ENCODE data around the gene DLAT.

The DLAT gene

DNA sequence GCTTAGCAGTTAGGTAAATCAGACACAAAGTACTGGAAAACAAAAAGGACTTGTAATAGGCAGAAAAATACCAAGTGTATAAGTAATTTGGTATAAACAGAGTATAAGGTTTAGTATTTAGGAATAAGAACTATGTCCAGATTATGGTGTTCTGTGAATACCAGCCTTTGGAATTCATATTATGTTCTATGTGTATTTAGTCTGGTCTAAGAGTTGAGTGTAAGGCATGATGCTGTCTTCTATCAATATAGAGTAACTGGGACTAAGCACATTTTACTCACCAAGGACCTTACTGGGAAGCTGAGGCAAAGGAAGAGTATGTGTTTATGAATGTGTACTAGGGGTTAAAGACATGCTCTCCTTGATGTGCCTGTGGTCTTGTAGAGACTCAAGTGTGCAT is 71.0 kb downstream of the DLAT start:
- no peak for DNase-seq (ENCODE audit: low read depth)
- no peak overlapping the region for H3K4me3 ChIP-seq (ENCODE audit: low read depth, low read length)

DNA sequence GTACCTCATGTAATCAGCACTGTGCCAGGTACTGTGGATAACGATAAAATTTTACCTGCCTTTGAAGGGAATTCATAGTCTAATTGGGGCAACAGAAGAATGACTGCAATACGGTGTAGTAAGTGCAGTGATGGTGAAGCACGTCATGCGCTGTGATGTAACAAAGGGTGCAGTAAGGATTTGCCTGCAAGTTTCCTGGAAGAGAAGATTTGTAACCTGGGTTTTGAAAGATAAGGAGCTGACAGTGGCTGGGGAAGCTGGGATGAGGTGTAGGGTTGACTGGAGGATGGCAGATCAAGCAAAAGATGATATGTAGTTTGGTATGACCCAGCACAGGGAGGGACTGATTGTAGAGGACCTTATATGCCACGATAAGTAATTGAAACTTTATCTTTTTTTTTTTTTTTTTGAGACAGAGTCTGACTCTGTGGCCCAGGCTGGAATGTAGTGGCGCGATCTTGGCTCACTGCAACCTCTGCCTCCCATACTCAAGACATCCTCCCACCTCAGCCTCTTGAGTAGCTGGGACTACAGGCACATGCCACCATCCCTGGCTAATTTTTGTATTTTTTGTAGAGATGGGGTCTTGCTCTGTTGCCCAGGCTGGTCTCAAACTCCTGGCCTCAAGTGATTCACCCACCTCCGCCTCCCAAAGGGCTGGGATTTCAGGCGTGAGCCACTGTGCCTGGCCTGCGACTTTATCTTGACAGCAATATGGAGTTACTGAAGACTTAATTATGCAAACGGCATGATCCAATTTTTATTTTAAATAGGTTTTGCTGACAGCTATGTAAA is 72.7 kb downstream of the DLAT start:
- TF ChIP-seq, protein P1, sequence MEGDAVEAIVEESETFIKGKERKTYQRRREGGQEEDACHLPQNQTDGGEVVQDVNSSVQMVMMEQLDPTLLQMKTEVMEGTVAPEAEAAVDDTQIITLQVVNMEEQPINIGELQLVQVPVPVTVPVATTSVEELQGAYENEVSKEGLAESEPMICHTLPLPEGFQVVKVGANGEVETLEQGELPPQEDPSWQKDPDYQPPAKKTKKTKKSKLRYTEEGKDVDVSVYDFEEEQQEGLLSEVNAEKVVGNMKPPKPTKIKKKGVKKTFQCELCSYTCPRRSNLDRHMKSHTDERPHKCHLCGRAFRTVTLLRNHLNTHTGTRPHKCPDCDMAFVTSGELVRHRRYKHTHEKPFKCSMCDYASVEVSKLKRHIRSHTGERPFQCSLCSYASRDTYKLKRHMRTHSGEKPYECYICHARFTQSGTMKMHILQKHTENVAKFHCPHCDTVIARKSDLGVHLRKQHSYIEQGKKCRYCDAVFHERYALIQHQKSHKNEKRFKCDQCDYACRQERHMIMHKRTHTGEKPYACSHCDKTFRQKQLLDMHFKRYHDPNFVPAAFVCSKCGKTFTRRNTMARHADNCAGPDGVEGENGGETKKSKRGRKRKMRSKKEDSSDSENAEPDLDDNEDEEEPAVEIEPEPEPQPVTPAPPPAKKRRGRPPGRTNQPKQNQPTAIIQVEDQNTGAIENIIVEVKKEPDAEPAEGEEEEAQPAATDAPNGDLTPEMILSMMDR (IDR thresholded peaks at IDR 0.05; ENCODE audit: insufficient read depth, low read depth, low read length, missing control alignments) = no peak
- H3K4me3 ChIP-seq (ENCODE audit: low read depth, low read length) = no peak overlapping the region

More for the DNA sequence above, 71.0 kb downstream of the DLAT start:
- TF ChIP-seq, protein P1 (IDR thresholded peaks at IDR 0.05; ENCODE audit: insufficient read depth, low read depth, low read length, missing control alignments) = no peak

DNA sequence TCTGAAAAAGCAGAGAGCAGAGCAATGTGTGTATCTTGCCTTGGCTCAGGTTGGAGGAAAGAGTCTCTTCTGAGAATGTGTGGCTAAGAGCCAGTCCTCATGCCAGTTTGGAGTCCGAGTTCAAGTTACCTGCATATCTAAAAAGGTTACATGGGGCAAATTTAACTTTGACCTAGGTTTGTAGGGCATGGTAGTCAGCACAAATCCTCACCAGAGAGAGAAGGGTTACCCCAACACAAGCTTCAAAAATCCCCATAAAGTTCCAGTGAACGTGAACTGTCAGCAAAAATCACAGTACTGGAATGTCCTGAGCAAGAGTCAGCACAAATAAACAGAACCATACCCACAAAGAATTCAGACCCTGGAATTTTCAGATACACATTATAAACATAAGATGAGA is 75.3 kb downstream of the DLAT start:
- no peak for DNase-seq (ENCODE audit: low read depth)
- no peak overlapping the region for H3K4me3 ChIP-seq (ENCODE audit: low read depth, low read length)
- TF ChIP-seq, protein P1 (IDR thresholded peaks at IDR 0.05; ENCODE audit: insufficient read depth, low read depth, low read length, missing control alignments) = no peak

More for the DNA sequence above, 72.7 kb downstream of the DLAT start:
- DNase-seq (ENCODE audit: low read depth) = no peak

DNA sequence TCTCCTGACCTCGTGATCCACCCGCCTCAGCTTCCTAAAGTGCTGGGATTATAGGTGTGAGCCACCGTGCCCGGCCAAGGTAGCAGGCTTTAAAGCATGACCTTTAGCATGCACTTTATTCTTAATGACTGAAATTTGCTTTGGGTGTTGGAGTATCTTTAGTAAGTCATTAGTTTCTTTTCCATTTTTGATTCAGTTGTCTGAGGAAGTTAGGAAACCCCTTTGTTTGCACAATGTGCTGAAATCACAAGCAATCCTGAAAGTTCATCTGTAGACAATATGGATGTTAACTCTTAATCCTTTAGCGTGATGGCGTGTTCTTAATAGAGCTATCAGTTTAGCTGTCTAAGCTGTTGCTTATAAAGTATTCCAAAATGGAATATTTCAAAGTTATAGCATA is 78.2 kb downstream of the DLAT start:
- DNase-seq (ENCODE audit: low read depth) = no peak
- TF ChIP-seq, protein P1 (IDR thresholded peaks at IDR 0.05; ENCODE audit: insufficient read depth, low read depth, low read length, missing control alignments) = no peak
- no peak overlapping the region for H3K4me3 ChIP-seq (ENCODE audit: low read depth, low read length)

DNA sequence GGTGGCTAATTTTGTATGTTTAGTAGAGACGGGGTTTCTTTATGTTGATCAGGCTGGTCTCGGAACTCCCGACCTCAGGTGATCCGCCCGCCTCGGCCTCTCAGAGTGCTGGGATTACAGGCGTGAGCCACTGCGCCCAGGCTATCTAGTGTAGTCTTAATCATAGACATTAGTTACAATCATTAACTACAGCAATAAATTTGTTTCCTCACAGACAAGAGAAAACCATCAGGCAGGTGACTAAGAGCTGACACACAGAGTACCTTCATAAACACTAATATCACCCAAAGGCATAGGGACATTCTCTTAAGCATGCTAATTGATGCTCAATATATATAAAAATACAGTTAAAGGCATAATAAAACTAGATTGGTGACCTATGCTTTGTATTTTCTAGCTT is 80.9 kb downstream of the DLAT start:
- TF ChIP-seq, protein P1 (IDR thresholded peaks at IDR 0.05; ENCODE audit: insufficient read depth, low read depth, low read length, missing control alignments) = no peak
- DNase-seq (ENCODE audit: low read depth) = no peak

More for the DNA sequence above, 80.9 kb downstream of the DLAT start:
- H3K4me3 ChIP-seq (ENCODE audit: low read depth, low read length) = no peak overlapping the region
